DND-41 (cell line): ENCODE measurements around the gene ASIC1.

Experiments used
- EZH2 ChIP-seq: IDR thresholded peaks from 3 replicates; pipeline ENCODE4 v1.6.1; 2012; ENCODE audit warnings: borderline replicate concordance, low read depth, mild to moderate bottlenecking, moderate library complexity, low read length, inconsistent platforms; ENCODE audit not compliant: severe bottlenecking
- TF ChIP-seq, protein P1 (sequence below): IDR thresholded peaks from 2 replicates; pipeline ENCODE4 v1.5.1; 2012; ENCODE audit warnings: borderline replicate concordance, low read length, moderate library complexity, mild to moderate bottlenecking; ENCODE audit not compliant: poor library complexity, severe bottlenecking; ENCODE audit errors: extremely low read depth

DNA sequence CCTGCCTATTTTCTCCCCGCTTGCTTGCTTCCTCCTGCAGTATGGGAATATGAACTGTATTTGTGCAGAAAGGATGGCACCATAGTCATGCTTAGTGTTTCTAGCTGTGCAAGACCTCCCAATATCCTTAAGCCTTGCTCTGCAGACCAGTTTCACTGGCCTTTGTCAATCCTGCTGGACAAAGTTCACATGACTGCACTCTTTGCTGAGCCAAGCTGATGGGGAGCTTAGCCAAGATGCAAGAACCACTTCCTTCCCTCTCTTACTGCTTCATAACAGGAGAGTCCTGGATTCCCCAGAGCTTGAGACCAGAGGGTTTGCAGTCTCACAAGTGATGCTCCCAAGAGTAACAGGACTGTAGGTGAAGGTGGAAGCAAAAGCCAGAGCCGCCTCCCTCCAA, 3.8 kb downstream of the ASIC1 start:
- TF ChIP-seq, protein P1, sequence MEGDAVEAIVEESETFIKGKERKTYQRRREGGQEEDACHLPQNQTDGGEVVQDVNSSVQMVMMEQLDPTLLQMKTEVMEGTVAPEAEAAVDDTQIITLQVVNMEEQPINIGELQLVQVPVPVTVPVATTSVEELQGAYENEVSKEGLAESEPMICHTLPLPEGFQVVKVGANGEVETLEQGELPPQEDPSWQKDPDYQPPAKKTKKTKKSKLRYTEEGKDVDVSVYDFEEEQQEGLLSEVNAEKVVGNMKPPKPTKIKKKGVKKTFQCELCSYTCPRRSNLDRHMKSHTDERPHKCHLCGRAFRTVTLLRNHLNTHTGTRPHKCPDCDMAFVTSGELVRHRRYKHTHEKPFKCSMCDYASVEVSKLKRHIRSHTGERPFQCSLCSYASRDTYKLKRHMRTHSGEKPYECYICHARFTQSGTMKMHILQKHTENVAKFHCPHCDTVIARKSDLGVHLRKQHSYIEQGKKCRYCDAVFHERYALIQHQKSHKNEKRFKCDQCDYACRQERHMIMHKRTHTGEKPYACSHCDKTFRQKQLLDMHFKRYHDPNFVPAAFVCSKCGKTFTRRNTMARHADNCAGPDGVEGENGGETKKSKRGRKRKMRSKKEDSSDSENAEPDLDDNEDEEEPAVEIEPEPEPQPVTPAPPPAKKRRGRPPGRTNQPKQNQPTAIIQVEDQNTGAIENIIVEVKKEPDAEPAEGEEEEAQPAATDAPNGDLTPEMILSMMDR, result no peak
- no peak for TF ChIP-seq EZH2
